IMR-90 (cell line): ENCODE measurements around the gene LINGO4. TPM values are rescaled to one million over a fixed set of nuclear protein-coding genes. Genes with fewer than 3 reads are reported as not detected.

Experiments
- ATAC-seq: fragments of 200-7000 bp; cut with Tn5 transposase; 2 replicates; pipeline ENCODE4 v1.9.1; 2020; ENCODE audit warnings: low read depth, mild to moderate bottlenecking, moderate library complexity
- BruUV-seq: library from RNA; stranded (reverse); fragments of 400-500 nt; replicated peaks from 2 replicates; lab custom pipeline; 2021; lab: Mats Ljungman, UMichigan
- CTCF ChIA-PET: fragments of 300-600 bp; formaldehyde crosslinking; extraction: SDS; loops from one replicate; lab custom pipeline; 2021; ENCODE audit warnings: antibody characterized with exemption; lab: Yijun Ruan, JAX
- POLR2A ChIA-PET: fragments of 300-600 bp; sonication (Branson Sonifier 250); formaldehyde crosslinking; loops from one replicate; lab custom pipeline; 2022; ENCODE audit warnings: antibody characterized with exemption; ENCODE audit not compliant: unreplicated experiment; lab: Charles Lee
- DNase-seq: peaks from one replicate; pipeline ENCODE4 v3.0.0; 2013
- H2AFZ ChIP-seq: replicated peaks from 2 replicates; pipeline ENCODE3; 2013; ENCODE audit warnings: low read length, mild to moderate bottlenecking; ENCODE audit not compliant: poor library complexity
- H2AK5ac ChIP-seq: 2 replicates; pipeline ENCODE4 v1.6.1; 2013; ENCODE audit warnings: low read depth, low read length, inconsistent platforms
- H2AK9ac ChIP-seq: replicated peaks from 2 replicates; pipeline ENCODE3; 2013; ENCODE audit warnings: mild to moderate bottlenecking, low read depth, low read length, moderate library complexity; ENCODE audit not compliant: poor library complexity
- H2BK120ac ChIP-seq: 2 replicates; pipeline ENCODE4 v1.6.1; 2013; ENCODE audit warnings: low read depth, low read length, inconsistent platforms
- H2BK15ac ChIP-seq: 3 replicates; pipeline ENCODE4 v1.6.1; 2013; ENCODE audit warnings: low read depth, low read length, inconsistent platforms
- H2BK20ac ChIP-seq: 2 replicates; pipeline ENCODE4 v1.6.1; 2013; ENCODE audit warnings: low read depth, mild to moderate bottlenecking, inconsistent platforms, low read length, moderate library complexity
- H2BK5ac ChIP-seq: 2 replicates; pipeline ENCODE4 v1.6.1; 2013; ENCODE audit warnings: mild to moderate bottlenecking, low read depth, low read length, inconsistent platforms; ENCODE audit not compliant: poor library complexity, severe bottlenecking
- H3K14ac ChIP-seq: replicated peaks from 2 replicates; pipeline ENCODE4 v1.6.1; 2013; ENCODE audit warnings: low read depth, low read length, inconsistent platforms
- H3K18ac ChIP-seq: 2 replicates; pipeline ENCODE4 v1.6.1; 2013; ENCODE audit warnings: low read depth, low read length, control low read depth
- H3K23ac ChIP-seq: 2 replicates; pipeline ENCODE4 v1.6.1; 2013; ENCODE audit warnings: low read depth, low read length, inconsistent platforms
- H3K27ac ChIP-seq: 2 replicates; pipeline ENCODE4 v1.5.1; 2013; ENCODE audit warnings: mild to moderate bottlenecking, control low read depth, low read length; ENCODE audit not compliant: insufficient read depth
- H3K27me3 ChIP-seq: 2 replicates; pipeline ENCODE4 v1.6.1; 2013; ENCODE audit warnings: low read length; ENCODE audit not compliant: control insufficient read depth, insufficient read depth
- H3K36me3 ChIP-seq: 2 replicates; pipeline ENCODE4 v1.6.1; 2013; ENCODE audit warnings: low read length, mixed read lengths; ENCODE audit not compliant: control insufficient read depth, insufficient read depth
- H3K4ac ChIP-seq: 2 replicates; pipeline ENCODE4 v1.6.1; 2013; ENCODE audit warnings: low read depth, low read length, inconsistent platforms
- H3K4me1 ChIP-seq: 2 replicates; pipeline ENCODE4 v1.6.1; 2013; ENCODE audit warnings: low read length, mixed read lengths; ENCODE audit not compliant: control insufficient read depth, insufficient read depth
- H3K4me2 ChIP-seq: 2 replicates; pipeline ENCODE4 v1.6.1; 2013; ENCODE audit warnings: low read depth, mild to moderate bottlenecking, control low read depth, low read length, moderate library complexity
- H3K4me3 ChIP-seq: 2 replicates; pipeline ENCODE4 v1.5.1; 2013; ENCODE audit warnings: low read depth, mild to moderate bottlenecking, control low read depth, low read length, moderate library complexity; ENCODE audit not compliant: insufficient read depth
- H3K56ac ChIP-seq: 2 replicates; pipeline ENCODE4 v1.6.1; 2013; ENCODE audit warnings: low read length, inconsistent platforms; ENCODE audit not compliant: insufficient read depth; ENCODE audit errors: extremely low read depth
- H3K79me1 ChIP-seq, 2 experiments: 2 replicates each; pipeline ENCODE4 v1.6.1; 2013; ENCODE audit warnings: low read length in 2 of 2, inconsistent platforms in 1 of 2, low read depth in 1 of 2
- H3K9ac ChIP-seq: 2 replicates; pipeline ENCODE4 v1.6.1; 2013; ENCODE audit warnings: low read depth, low read length, control low read depth
- H3K9me1 ChIP-seq: 2 replicates; pipeline ENCODE4 v1.6.1; 2013; ENCODE audit warnings: low read length, inconsistent platforms; ENCODE audit not compliant: insufficient read depth
- H3K9me3 ChIP-seq: 2 replicates; pipeline ENCODE4 v1.6.1; 2013; ENCODE audit warnings: low read length; ENCODE audit not compliant: control insufficient read depth, insufficient read depth
- H4K20me1 ChIP-seq: 2 replicates; pipeline ENCODE4 v1.6.1; 2013; ENCODE audit warnings: low read length, inconsistent platforms; ENCODE audit not compliant: insufficient read depth
- H4K5ac ChIP-seq: 2 replicates; pipeline ENCODE4 v1.6.1; 2013; ENCODE audit warnings: mild to moderate bottlenecking, low read depth, low read length, control low read depth
- H4K8ac ChIP-seq, 2 experiments: 2 replicates each; pipeline ENCODE4 v1.6.1; 2013; ENCODE audit warnings: low read depth in 2 of 2, low read length in 2 of 2, control low read depth in 1 of 2, inconsistent platforms in 1 of 2
- H4K91ac ChIP-seq: 2 replicates; pipeline ENCODE4 v1.6.1; 2013; ENCODE audit warnings: low read depth, low read length, inconsistent platforms; ENCODE audit not compliant: insufficient read depth
- WGBS, 2 experiments: methylation state at CpG; one replicate each; pipeline versions ENCODE4 v1.1.5 to v1.1.7; 2013; ENCODE audit warnings: missing lambda C conversion rate in 2 of 2; ENCODE audit not compliant: insufficient read length in 1 of 2; ENCODE audit errors: extremely low coverage in 2 of 2; 5-methylcytosine and 5-hydroxymethylcytosine counted together
- dilution Hi-C: fragments of 300-500 bp; cut with HindIII; formaldehyde crosslinking; loops from one replicate; pipeline ENCODE4 v1.14.3; 2018; ENCODE audit warnings: low sequenced_read_pairs; ENCODE audit not compliant: unreplicated experiment
- in situ Hi-C: fragments of 300-500 bp; cut with MboI; formaldehyde crosslinking; loops from 3 replicates; pipeline ENCODE4 v1.14.3; 2019; ENCODE audit warnings: low sequenced_read_pairs, inconsistent platforms, mixed read lengths
- intact Hi-C: fragments of 100-400 bp; cut with micrococcal nuclease; formaldehyde crosslinking; loops from 2 replicates; pipeline ENCODE4 v1.10.0; 2022
- polyA plus RNA-seq, 3 experiments: library from polyadenylated mRNA; depleted of rRNA; stranded (reverse); fragments of >200 nt; gene quantifications; 2 replicates each; pipeline ENCODE4 v1.2.3, GENCODE V29; 2012; ENCODE audit warnings: low replicate concordance in 1 of 3
- total RNA-seq: library from RNA; depleted of rRNA; stranded (reverse); fragments of >200 nt; gene quantifications from 2 replicates; pipeline ENCODE4 v1.2.3, GENCODE V29; 2012
- TF ChIP-seq, protein P1 (sequence below): fragments of 150-350 bp; IDR thresholded peaks from 2 replicates; pipeline ENCODE4 v1.6.1; 2016; ENCODE audit warnings: low read depth, mild to moderate bottlenecking, low read length, moderate library complexity, borderline replicate concordance

LINGO4 gene
- total and polyA plus RNA-seq, 2 of the 4 experiments (the other 2 are of a cell fraction), result not detected

DNA sequence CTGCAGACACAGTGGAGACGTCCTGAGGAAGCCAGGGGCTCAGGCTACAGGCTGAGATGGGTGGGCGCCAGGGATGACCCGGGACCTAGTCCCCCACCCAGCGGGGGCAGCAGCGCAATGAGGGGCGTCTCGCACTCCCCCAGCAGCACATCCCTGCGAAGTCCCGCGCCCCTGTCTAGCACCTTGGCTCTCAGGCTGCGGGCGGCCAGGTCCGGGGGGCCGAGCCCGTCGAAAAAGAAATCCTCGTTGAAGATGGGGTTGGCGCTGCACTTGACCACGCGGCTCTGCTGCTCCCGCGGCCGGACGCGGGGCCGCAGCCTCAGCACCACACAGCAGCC is 32.6 kb upstream of the LINGO4 start:
- Histone ChIP-seq H4K8ac (no peak overlapping the region), H3K56ac (no peak overlapping the region), H2BK20ac (no peak overlapping the region), H3K27me3 (peaks cover 62% of the 10 kb centered on the region), H3K18ac (no peak overlapping the region), H3K9me3 (no peaks in the 10 kb centered on the region), H4K91ac (no peak overlapping the region), H3K9ac (no peak overlapping the region), H3K27ac (no peak overlapping the region), H2AK9ac (no peak overlapping the region), H3K79me1 (no peaks in the 10 kb centered on the region), H3K9me1 (no peaks in the 10 kb centered on the region), H3K4me1 (no peaks in the 10 kb centered on the region; the same call in 1 of the 2 replicates), H4K5ac (no peak overlapping the region), H2AK5ac (no peak overlapping the region), H2AFZ (peak overlapping the region; percentile 86), H3K36me3 (no peaks in the 10 kb centered on the region), H2BK5ac (no peak overlapping the region), H3K23ac (no peak overlapping the region), H4K20me1 (no peaks in the 10 kb centered on the region), H3K14ac (no peak overlapping the region), H3K4me3 (no peak overlapping the region; the same call in 1 of the 2 replicates), H3K4ac (no peak overlapping the region), H2BK120ac (no peak overlapping the region), H2BK15ac (no peak overlapping the region), H3K4me2 (peak overlapping the region; percentile 55)
- DNase-seq (no peak), ATAC-seq (no peak)
- BruUV-seq, result no TSS peak
- ChIA-PET POLR2A (no interaction called here), CTCF (no interaction called here)
- WGBS, 2 experiments, result 4% methylated on average over 17 of the region's 26 CpGs; no CpG with 5 or more reads in 1 of the 2 experiments
- in situ Hi-C loops (no loop called here), dilution Hi-C loops (no loop called here), intact Hi-C loops (loop anchor here (5.0 to 10.0 kb wide), 2 partner anchors 76 to 293 kb away; partner anchors contain the start of genes MRPL9 and TUFT1)
- TF ChIP-seq, protein P1, sequence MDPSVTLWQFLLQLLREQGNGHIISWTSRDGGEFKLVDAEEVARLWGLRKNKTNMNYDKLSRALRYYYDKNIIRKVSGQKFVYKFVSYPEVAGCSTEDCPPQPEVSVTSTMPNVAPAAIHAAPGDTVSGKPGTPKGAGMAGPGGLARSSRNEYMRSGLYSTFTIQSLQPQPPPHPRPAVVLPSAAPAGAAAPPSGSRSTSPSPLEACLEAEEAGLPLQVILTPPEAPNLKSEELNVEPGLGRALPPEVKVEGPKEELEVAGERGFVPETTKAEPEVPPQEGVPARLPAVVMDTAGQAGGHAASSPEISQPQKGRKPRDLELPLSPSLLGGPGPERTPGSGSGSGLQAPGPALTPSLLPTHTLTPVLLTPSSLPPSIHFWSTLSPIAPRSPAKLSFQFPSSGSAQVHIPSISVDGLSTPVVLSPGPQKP, result no peak
